Mammary epithelial cell (primary cell): ENCODE data around the gene PITPNM1.

Experiments used
- EZH2 ChIP-seq: IDR thresholded peaks from 2 replicates; pipeline ENCODE4 v1.6.1; 2012; ENCODE audit warnings: low read length, inconsistent platforms, borderline replicate concordance
- TF ChIP-seq, protein P1 (sequence below), 2 donors: IDR thresholded peaks in 1 of 2; conservative IDR thresholded peaks in 1 of 2; 2 replicates each; pipeline ENCODE4 v1.5.1; 2011 to 2012; ENCODE audit warnings: inconsistent platforms in 2 of 2, low read length in 2 of 2, mild to moderate bottlenecking in 2 of 2, control low read depth in 1 of 2, low read depth in 1 of 2; ENCODE audit not compliant: insufficient read depth in 1 of 2; ENCODE audit errors: extremely low read depth in 1 of 2

DNA sequence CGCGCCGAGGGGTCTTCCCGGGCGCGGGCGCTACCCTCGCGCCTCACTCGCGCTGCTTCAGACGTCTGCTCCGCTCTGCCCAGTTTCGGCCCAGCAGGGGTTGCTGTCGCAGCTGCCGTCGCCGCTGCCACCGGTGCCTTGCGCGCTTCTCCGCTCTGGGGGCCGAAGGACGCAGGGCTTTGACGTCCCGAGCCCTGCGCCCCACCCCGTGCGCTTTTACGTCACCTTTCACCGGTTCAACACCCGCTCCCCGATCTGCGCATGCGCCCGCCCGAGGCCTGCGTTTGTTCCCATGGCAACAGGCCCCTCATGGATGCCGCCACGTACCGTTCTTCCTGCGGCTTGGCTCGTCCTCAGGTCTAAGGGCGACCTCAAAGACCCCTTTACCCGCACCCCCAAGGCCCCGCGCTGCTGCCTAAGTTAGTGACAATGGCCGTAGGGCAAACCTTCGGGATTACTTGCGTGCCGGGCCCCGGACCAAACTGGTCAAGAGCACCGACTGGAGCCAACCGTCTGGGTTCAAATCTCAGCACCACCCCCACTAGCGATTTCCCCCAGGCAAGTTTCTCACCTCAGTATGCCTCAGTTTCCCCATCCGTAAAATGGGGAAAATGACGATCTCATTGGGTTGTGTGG is 3.4 kb upstream of the PITPNM1 start:
- TF ChIP-seq, protein P1, sequence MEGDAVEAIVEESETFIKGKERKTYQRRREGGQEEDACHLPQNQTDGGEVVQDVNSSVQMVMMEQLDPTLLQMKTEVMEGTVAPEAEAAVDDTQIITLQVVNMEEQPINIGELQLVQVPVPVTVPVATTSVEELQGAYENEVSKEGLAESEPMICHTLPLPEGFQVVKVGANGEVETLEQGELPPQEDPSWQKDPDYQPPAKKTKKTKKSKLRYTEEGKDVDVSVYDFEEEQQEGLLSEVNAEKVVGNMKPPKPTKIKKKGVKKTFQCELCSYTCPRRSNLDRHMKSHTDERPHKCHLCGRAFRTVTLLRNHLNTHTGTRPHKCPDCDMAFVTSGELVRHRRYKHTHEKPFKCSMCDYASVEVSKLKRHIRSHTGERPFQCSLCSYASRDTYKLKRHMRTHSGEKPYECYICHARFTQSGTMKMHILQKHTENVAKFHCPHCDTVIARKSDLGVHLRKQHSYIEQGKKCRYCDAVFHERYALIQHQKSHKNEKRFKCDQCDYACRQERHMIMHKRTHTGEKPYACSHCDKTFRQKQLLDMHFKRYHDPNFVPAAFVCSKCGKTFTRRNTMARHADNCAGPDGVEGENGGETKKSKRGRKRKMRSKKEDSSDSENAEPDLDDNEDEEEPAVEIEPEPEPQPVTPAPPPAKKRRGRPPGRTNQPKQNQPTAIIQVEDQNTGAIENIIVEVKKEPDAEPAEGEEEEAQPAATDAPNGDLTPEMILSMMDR (conservative IDR thresholded peaks at IDR 0.05 in 1 of 2, IDR thresholded peaks at IDR 0.05 in 1 of 2; ENCODE audit: extremely low read depth in 1 of 2, insufficient read depth in 1 of 2, low read depth in 1 of 2, low read length in 2 of 2), result no peak
- TF ChIP-seq EZH2, result no peak
